HUES6 (cell line): Measurements from ENCODE around the gene EFHC1.

Experiments used
- H3K27ac ChIP-seq: 2 replicates; pipeline ENCODE4 v1.7.0; 2013; ENCODE audit warnings: low read depth, mild to moderate bottlenecking, low read length, inconsistent platforms
- H3K27me3 ChIP-seq: 2 replicates; pipeline ENCODE4 v1.6.1; 2013; ENCODE audit warnings: low read length; ENCODE audit not compliant: control insufficient read depth, insufficient read depth
- H3K36me3 ChIP-seq: 2 replicates; pipeline ENCODE4 v1.6.1; 2013; ENCODE audit warnings: low read length; ENCODE audit not compliant: control insufficient read depth, insufficient read depth
- H3K4me1 ChIP-seq: 2 replicates; pipeline ENCODE4 v1.6.1; 2013; ENCODE audit warnings: low read length; ENCODE audit not compliant: control insufficient read depth, insufficient read depth
- H3K4me3 ChIP-seq: 2 replicates; pipeline ENCODE4 v1.5.1; 2013; ENCODE audit warnings: low read depth, low read length
- H3K9ac ChIP-seq: one replicate; pipeline ENCODE4 v1.6.1; 2013; ENCODE audit warnings: mild to moderate bottlenecking, low read length
- H3K9me3 ChIP-seq: 2 replicates; pipeline ENCODE4 v1.6.1; 2013; ENCODE audit warnings: low read depth, low read length; ENCODE audit not compliant: control insufficient read depth, insufficient read depth

EFHC1 gene

DNA sequence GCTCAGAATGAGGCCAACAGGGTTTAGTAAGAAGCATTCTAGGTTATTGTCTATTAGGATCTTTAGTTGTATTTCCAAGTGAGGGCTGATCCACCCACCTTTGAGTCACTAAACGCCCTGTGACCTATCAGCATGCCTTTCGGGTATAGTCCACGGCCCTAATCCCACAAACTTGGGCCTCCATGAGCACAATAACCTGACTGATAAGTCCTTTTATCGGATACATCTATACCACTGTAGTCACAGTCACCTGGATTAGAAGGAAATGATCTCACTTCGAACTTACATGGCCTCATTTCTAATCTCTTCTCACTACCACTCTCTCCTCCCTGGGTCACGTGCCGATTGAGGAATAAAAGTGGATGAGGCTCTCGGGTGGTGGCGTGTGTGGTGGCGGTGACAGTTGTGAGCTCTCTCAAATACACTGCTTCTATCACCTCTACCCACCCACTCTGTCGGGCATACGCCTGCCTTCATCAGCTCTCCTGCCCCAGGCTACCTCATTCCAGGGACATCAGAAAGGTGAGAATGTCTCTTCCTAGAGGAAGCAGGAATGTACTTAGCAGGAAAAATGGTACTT, 91.5 kb downstream of the EFHC1 start:
- H3K9ac ChIP-seq: no peak overlapping the region
- H3K4me3 ChIP-seq: no peak overlapping the region
- H3K4me1 ChIP-seq: peaks cover 42% of the 10 kb centered on the region
- no peaks in the 10 kb centered on the region for H3K9me3 ChIP-seq
- H3K36me3 ChIP-seq: peaks cover 53% of the 10 kb centered on the region
- H3K27me3 ChIP-seq: no peaks in the 10 kb centered on the region
- peak overlapping the region; percentile 73; the same call in 1 of the 2 replicates for H3K27ac ChIP-seq

DNA sequence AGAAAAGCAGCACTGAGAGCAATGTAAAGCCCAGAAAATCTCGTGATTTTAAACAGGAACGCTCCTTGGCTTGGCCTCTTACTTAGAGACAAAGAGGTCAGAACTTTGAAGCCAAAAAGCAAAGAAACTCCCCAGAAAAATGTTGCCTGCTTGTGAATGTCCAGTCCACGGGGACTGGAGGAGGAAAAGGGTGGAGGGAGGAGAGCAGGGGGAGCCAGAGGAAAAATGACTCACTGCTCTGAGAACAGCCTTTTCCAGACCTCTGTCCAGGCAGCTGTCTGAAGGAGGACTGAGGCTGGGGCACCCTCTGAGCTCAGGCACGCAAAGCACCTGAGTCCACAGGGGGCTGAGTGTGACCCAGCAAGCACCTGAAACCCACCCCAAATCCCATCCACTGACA, 92.1 kb downstream of the EFHC1 start:
- peak overlapping the region; percentile 73; the same call in 1 of the 2 replicates for H3K27ac ChIP-seq
- peak overlapping the region; percentile 9 for H3K9ac ChIP-seq
- no peaks in the 10 kb centered on the region for H3K27me3 ChIP-seq
- H3K4me1 ChIP-seq: peaks cover 47% of the 10 kb centered on the region
- no peak overlapping the region for H3K4me3 ChIP-seq
- H3K9me3 ChIP-seq: no peaks in the 10 kb centered on the region
- peaks cover 49% of the 10 kb centered on the region for H3K36me3 ChIP-seq

DNA sequence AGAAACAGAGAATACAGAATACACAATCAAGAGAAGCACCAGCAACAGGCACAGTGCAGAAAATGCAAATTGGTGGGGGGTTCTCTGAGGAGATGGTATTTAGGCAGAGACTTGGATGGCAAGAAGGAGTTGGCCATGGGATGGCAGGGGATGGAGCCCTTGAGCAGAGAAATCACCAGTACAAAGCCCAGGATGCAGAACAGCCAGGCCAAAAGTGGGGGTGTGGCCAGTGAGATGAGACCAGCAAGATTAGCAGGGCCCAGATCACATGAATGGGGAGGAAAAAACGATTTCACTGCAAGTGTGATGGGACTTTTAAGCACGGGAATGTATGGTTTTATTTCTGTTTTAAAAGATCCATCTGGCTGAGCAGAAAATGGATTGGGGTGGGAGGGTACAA, 93.3 kb downstream of the EFHC1 start:
- Histone ChIP-seq H3K4me1 (peaks cover 60% of the 10 kb centered on the region), H3K4me3 (no peak overlapping the region), H3K27ac (no peak overlapping the region), H3K36me3 (peaks cover 37% of the 10 kb centered on the region), H3K27me3 (no peaks in the 10 kb centered on the region), H3K9me3 (no peaks in the 10 kb centered on the region), H3K9ac (no peak overlapping the region)

DNA sequence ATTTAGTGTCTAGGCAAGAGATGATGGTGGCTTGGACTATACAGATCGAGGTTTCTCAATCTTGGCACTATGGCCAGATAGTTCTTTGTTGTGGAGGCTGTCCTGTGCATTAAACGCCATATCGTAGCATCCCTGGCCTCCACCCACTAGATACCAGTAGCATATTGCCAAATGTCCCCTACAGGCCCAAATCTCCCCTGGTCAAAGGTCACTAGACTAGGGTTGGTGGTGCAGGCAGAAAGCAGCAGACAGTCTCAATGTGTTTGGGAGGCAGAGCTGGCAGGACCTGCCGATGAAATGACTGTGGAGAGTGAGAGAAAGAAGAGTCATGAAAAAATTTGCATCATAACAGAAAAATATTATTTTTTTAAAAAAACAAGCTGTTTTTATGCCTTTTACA, 93.8 kb downstream of the EFHC1 start:
- Histone ChIP-seq H3K27me3 (no peaks in the 10 kb centered on the region), H3K4me3 (no peak overlapping the region), H3K36me3 (peaks cover 35% of the 10 kb centered on the region), H3K27ac (no peak overlapping the region), H3K9ac (no peak overlapping the region), H3K4me1 (peaks cover 62% of the 10 kb centered on the region), H3K9me3 (no peaks in the 10 kb centered on the region)

DNA sequence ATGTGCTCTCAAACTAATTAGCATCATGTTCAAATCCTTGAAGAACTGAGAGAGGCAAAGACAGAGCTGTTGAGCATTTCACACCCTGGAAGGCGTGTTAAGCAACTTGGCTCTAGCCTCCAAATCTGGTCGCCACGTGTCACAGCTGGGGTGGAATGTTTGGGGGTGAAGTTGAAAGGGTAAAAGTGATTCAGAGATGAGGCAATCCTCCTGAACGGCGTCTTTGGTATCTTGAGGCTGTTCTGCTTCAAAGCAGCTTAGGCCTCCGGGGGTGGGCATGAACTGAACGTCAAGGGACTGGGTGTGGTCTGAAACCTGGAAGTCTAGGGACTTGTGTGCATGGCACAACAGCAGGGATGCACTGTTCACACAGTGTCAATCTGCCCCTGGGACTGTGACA, 94.4 kb downstream of the EFHC1 start:
- H3K9me3 ChIP-seq: no peaks in the 10 kb centered on the region
- no peak overlapping the region for H3K4me3 ChIP-seq
- H3K36me3 ChIP-seq: peaks cover 28% of the 10 kb centered on the region
- H3K27ac ChIP-seq: no peak overlapping the region
- no peak overlapping the region for H3K9ac ChIP-seq
- no peaks in the 10 kb centered on the region for H3K27me3 ChIP-seq
- peaks cover 62% of the 10 kb centered on the region for H3K4me1 ChIP-seq

DNA sequence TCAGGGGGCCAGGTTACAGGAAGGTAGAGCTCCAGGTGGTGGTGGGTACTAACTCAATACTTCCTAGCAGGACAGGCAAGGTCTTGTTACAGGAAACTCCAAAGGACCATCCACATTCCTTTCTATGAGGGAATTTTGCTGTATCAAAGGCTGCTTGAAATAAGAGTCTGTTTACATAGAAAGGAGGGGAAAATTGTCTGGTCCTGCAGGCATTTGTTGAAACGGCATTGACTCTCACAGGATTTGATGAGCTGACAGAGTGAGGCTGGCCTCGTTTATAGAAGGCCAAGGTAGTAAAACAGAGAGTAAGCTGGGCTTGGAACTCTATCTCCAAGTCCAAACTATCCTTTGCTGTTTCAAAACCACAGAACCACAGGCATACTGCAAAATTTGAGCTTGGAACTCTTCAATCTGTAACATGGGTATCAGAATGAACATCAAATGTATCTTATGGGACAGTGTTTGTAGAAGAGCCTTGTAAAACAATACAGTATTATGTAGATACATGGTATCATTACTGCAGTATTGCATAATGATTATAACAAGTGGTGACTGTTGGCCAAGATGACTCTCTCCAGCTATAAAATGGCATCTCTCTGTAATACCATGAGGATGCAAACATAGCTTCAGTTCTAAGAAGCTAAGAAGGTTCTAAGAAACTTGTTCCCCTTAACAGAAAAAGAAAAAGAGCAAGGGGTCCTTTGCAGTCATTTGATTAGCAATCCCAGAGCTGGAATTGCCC, 95.2 kb downstream of the EFHC1 start:
- H3K4me3 ChIP-seq: no peak overlapping the region
- peaks cover 27% of the 10 kb centered on the region for H3K36me3 ChIP-seq
- peaks cover 56% of the 10 kb centered on the region for H3K4me1 ChIP-seq
- H3K9me3 ChIP-seq: no peaks in the 10 kb centered on the region
- no peak overlapping the region for H3K9ac ChIP-seq
- no peaks in the 10 kb centered on the region for H3K27me3 ChIP-seq
- no peak overlapping the region; the same call in 1 of the 2 replicates for H3K27ac ChIP-seq

DNA sequence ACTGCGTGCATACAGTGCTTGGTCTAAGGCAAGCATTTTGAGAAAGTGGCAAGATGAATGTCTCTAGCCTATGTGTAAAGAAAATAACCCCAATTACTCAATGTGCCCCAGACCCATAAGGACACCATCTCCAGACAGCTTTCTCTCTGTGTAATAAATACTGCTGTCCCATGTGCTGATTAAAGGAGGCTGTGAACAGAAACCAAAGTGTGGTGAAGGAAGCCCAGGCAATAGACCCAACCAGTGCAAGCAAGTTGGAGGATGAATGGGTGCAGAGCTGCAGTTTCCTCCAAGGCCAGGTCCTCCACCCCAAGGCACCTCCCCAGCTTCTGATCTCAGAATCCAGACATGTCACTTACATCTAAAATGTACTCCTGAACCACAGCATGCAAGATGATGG, 96.1 kb downstream of the EFHC1 start:
- Histone ChIP-seq H3K36me3 (peaks cover 25% of the 10 kb centered on the region), H3K9ac (no peak overlapping the region), H3K27me3 (no peaks in the 10 kb centered on the region), H3K9me3 (no peaks in the 10 kb centered on the region), H3K27ac (no peak overlapping the region), H3K4me3 (no peak overlapping the region), H3K4me1 (peaks cover 53% of the 10 kb centered on the region)

DNA sequence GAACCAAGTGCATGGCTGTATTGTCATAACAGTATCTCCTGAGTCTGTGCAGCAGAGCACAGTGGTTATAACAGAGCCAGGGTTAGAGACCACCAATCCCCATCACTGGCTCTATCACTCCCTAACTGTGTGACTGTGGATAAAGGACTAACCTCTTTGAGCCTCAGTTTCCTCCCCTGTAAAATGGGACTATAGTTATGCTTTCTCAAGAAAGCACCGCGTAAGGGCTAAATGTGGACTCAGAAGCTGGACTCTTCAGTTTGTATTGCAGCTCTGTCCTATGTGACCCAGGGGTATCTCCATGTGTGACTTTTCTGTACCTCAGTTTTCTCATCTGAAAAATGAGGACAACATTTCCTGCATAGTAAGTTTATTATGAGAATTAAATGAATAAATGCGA, 96.8 kb downstream of the EFHC1 start:
- peaks cover 24% of the 10 kb centered on the region for H3K36me3 ChIP-seq
- H3K9me3 ChIP-seq: no peaks in the 10 kb centered on the region
- no peak overlapping the region for H3K27ac ChIP-seq
- no peak overlapping the region for H3K9ac ChIP-seq
- peaks cover 49% of the 10 kb centered on the region for H3K4me1 ChIP-seq
- H3K27me3 ChIP-seq: no peaks in the 10 kb centered on the region
- H3K4me3 ChIP-seq: no peak overlapping the region

DNA sequence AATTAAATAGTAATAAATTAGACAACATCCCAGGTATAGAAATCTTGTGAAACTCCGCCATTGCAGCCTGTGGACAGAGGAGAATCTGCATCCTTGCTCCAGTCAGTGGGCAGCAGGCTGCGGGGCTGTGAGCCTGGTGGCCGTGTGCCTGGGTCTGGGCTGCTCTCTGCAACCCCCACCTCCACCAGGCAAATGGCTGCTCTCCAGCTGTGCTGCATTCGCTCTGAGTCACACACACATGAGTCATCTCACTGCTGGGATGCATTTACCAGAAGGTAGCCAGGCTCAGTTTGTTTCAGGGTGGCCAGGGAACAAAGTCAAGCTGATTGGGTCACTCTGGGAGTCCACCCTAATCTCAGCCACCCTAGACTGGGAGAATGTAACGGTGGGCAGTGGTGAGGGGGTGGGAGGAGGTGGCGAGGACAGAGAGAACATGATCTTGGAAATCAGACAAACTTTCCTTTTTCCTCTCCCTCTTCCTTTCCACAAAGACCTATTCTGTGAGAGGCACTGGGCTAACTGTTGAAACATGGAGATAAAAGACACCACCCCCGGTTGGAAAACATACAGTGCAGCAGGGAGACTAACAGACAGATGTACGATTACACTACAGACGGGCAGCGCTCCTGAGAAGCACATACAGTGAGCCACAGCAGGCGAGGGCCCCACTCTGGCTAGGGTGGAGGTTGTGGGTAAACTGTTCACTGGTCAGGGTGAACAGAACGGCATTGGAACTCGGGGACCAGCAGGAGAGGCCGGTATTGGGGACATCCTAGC, 97.5 kb downstream of the EFHC1 start:
- peak overlapping the region; percentile 27; the same call in 1 of the 2 replicates for H3K4me3 ChIP-seq
- H3K9me3 ChIP-seq: no peaks in the 10 kb centered on the region
- H3K27ac ChIP-seq: peak overlapping the region; percentile 88
- H3K27me3 ChIP-seq: no peaks in the 10 kb centered on the region
- peaks cover 42% of the 10 kb centered on the region for H3K4me1 ChIP-seq
- peaks cover 24% of the 10 kb centered on the region for H3K36me3 ChIP-seq
- peak overlapping the region; percentile 78 for H3K9ac ChIP-seq

DNA sequence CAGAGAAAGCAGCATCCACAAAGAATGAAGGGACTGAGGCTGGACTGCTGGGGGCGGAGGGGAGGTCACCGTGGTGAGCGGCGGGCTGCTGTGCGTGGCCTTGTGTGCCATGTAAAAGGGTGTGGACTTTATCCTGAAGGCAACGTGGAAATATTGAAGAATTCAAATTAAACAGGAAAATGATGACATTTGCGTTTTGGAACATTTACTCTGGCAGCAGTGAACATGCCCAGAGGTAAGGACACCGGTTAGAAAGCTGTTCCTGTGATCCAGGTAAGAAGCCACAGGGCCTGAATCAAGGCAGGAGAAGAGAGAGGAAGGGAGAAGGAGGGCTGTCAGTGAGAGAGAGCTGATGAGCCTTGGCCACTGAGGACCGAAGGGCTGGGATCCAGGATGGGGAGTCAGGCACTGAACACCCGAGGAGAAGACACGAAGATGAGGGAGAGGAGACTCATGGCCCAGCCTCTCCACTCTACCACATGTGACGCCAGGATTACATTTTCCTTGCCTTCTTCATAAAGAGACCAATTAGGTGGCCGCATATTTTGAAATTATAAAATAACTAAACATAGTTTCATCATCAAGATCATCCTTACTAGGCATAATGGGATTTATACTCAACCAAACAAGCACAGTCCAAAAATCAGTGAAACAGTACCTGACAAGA, 98.3 kb downstream of the EFHC1 start:
- H3K36me3 ChIP-seq: peaks cover 24% of the 10 kb centered on the region
- no peaks in the 10 kb centered on the region for H3K27me3 ChIP-seq
- peak overlapping the region; percentile 88 for H3K27ac ChIP-seq
- peak overlapping the region; percentile 78 for H3K9ac ChIP-seq
- peak overlapping the region; percentile 27; the same call in 1 of the 2 replicates for H3K4me3 ChIP-seq
- H3K4me1 ChIP-seq: peaks cover 38% of the 10 kb centered on the region
- H3K9me3 ChIP-seq: no peaks in the 10 kb centered on the region
